Naive B cell (primary cell): ENCODE data around the gene ANO4. TPM values are rescaled to one million over a fixed set of nuclear protein-coding genes. Genes with fewer than 3 reads are reported as not detected.

Experiments
- ATAC-seq, 2 donors: fragments of 150-1000 bp; cut with Tn5 transposase; 2 replicates each; pipeline ENCODE4 v1.10.0; 2021; ENCODE audit warnings: low read depth in 2 of 2, mild to moderate bottlenecking in 2 of 2, moderate library complexity in 2 of 2
- DNase-seq: peaks from one replicate; pipeline ENCODE4 v3.0.0; 2022
- H3K27ac Mint-ChIP-seq, 6 donors: one replicate each; pipeline ENCODE4 v1.8.0; 2020 to 2022; ENCODE audit warnings: mild to moderate bottlenecking in 6 of 6, mixed read lengths in 6 of 6, moderate library complexity in 5 of 6, inconsistent platforms in 2 of 6
- H3K27me3 Mint-ChIP-seq, 3 donors: one replicate each; pipeline ENCODE4 v1.8.0; 2021 to 2022; ENCODE audit warnings: mixed read lengths in 3 of 3, mild to moderate bottlenecking in 1 of 3
- H3K36me3 Mint-ChIP-seq, 2 donors: one replicate each; pipeline ENCODE4 v1.8.0; 2020 to 2022; ENCODE audit warnings: mixed read lengths in 2 of 2, inconsistent platforms in 1 of 2, mild to moderate bottlenecking in 1 of 2
- H3K4me1 Mint-ChIP-seq, 3 donors: one replicate each; pipeline ENCODE4 v1.8.0; 2020 to 2022; ENCODE audit warnings: mixed read lengths in 3 of 3, inconsistent platforms in 1 of 3, mild to moderate bottlenecking in 1 of 3, moderate library complexity in 1 of 3
- H3K4me3 Mint-ChIP-seq, 8 donors: one replicate each; pipeline ENCODE4 v1.8.0; 2020 to 2022; ENCODE audit warnings: mild to moderate bottlenecking in 8 of 8, mixed read lengths in 8 of 8, moderate library complexity in 8 of 8, inconsistent platforms in 2 of 8
- H3K9me3 Mint-ChIP-seq, 7 donors: one replicate each; pipeline ENCODE4 v1.8.0; 2020 to 2022; ENCODE audit warnings: mixed read lengths in 7 of 7, mild to moderate bottlenecking in 5 of 7, inconsistent platforms in 2 of 7, moderate library complexity in 1 of 7
- polyA plus RNA-seq, 6 donors: library from polyadenylated mRNA; unstranded; fragments of 300-500 nt; fragmentation: Illumina TruSeq; gene quantifications; one replicate each; pipeline ENCODE4 v1.2.3, GENCODE V29; 2021; ENCODE audit warnings: low read depth in 6 of 6

ANO4 gene
- polyA plus RNA-seq, 6 donors from 2014 or later: not detected

- Mint-ChIP-seq H3K4me1 (no peaks in the 10 kb centered on the region), H3K4me3 (no peak overlapping the region), H3K27ac (no peak overlapping the region), H3K36me3 (no peaks in the 10 kb centered on the region), H3K9me3 (peaks cover 0 to 5% (median 2%) of the 10 kb centered on the region in 7 donors), H3K27me3 (no peaks in the 10 kb centered on the region)
- DNase-seq: no peak
- no peak for ATAC-seq
Observed at GRCh38 chr12:100951756-100952155, 157.2 kb downstream of the ANO4 start.

DNA sequence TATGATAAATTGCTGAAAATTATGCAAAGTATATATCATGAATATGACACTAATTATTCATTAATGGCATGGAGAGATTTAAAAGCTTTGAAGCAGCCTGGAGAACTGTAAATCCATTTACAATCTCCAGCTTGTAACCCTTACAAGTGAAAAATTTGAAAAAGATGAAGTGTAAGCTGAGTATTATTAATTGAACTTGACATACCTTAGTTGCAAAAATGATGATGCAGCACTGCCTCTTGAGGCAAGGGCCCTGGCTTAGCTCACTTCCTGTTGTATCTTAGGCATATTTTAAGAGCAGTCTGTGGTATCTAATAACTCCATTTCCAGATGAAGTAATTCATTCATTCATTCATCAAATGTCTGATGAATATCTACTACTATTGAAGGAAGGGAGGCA lies 158.6 kb downstream of the ANO4 start:
- ATAC-seq (no peak), DNase-seq (no peak)
- Mint-ChIP-seq H3K9me3 (peaks cover 0 to 7% (median 2%) of the 10 kb centered on the region in 7 donors), H3K36me3 (no peaks in the 10 kb centered on the region), H3K4me3 (no peak overlapping the region), H3K27me3 (no peaks in the 10 kb centered on the region), H3K27ac (no peak overlapping the region), H3K4me1 (no peaks in the 10 kb centered on the region)

GRCh38 chr12:100953677-100954076 lies 159.1 kb downstream of the ANO4 start:
- no peak for ATAC-seq
- Mint-ChIP-seq H3K4me1 (no peaks in the 10 kb centered on the region), H3K27me3 (no peaks in the 10 kb centered on the region), H3K4me3 (no peak overlapping the region), H3K27ac (no peak overlapping the region), H3K36me3 (no peaks in the 10 kb centered on the region), H3K9me3 (peaks cover 0 to 7% (median 2%) of the 10 kb centered on the region in 7 donors)
- no peak for DNase-seq

DNA sequence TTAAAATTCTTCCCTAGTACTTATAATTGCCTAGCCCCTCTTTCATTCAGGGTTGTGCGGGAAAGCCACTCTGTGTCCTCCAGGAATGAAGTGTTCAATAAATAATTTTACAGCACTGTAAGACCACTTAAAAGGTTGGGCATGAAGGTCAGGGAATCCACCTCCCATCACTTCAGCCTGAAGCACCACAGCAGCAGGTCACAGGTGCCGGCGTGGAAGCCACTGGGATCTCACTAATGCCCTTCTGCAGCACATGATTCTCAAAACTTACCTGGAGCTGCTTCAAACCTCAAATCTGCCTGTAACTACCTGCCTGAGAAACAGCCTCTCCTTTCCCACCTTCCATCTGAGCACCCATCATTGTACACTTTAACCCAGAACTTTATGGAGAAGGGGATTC lies 159.5 kb downstream of the ANO4 start:
- Mint-ChIP-seq H3K27me3 (peaks cover 0 to 3% (median 0%) of the 10 kb centered on the region in 3 donors), H3K9me3 (peaks cover 0 to 7% (median 2%) of the 10 kb centered on the region in 7 donors), H3K4me3 (peak overlapping the region in 1 of 8 donors; percentile 34), H3K4me1 (no peaks in the 10 kb centered on the region), H3K27ac (no peak overlapping the region), H3K36me3 (no peaks in the 10 kb centered on the region)
- no peak for ATAC-seq
- DNase-seq: no peak

DNA sequence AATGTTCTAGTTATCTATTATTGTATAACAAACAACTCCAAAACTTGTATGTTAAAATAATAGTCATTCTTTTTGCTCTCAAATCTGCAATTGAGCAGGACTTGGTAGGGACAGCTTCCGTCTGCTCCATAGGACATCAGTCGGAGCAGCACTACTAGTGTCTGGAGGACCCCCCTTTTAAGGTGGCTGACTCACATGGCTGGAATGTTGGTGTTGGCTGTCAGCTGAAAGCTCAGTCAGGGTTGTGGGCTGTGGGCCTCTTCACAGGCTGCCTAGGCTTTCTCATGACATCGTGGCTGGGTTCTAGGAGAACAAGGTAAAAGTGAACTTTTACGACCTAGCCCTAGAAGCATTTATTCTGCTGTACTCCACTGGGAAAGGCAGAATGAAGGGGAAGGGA lies 160.6 kb downstream of the ANO4 start:
- no peak overlapping the region for H3K27ac Mint-ChIP-seq
- H3K27me3 Mint-ChIP-seq: peaks cover 0 to 11% (median 0%) of the 10 kb centered on the region in 3 donors
- H3K36me3 Mint-ChIP-seq: no peaks in the 10 kb centered on the region
- H3K9me3 Mint-ChIP-seq: peaks cover 0 to 12% (median under 1%) of the 10 kb centered on the region in 7 donors
- no peaks in the 10 kb centered on the region for H3K4me1 Mint-ChIP-seq
- H3K4me3 Mint-ChIP-seq: no peak overlapping the region
- DNase-seq: no peak
- ATAC-seq: no peak

DNA sequence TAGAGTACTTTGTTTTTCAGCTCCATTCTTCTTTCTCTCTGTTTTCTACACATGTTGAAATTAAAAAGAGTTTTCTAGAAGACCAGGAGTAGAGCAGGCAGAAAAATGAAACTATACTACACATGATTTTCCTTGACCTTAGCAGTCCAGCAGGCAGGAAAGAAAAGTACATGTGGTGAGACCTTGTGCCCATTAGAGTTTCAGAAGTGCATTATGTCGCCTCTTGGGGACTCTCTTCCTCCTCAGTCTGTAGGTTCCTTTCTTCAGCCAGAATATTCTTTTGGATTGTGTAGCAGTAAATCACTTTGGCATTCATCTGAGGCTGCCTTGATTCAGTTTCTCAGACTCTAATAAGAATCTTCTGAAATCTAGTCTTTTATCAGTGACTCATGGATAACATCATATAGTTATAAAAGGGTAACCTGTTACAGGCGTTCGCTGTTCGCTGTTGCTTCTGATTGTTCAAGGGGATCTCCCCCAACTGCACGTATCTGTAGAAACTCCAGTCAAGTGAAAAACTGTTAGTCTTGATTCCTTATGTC lies 161.8 kb downstream of the ANO4 start:
- no peak for DNase-seq
- Mint-ChIP-seq H3K36me3 (no peaks in the 10 kb centered on the region), H3K9me3 (peaks cover 0 to 12% (median 0%) of the 10 kb centered on the region in 7 donors)

GRCh38 chr12:100959481-100959880 lies 164.9 kb downstream of the ANO4 start:
- DNase-seq: no peak
- Mint-ChIP-seq H3K9me3 (peaks cover 0 to 13% (median 0%) of the 10 kb centered on the region in 7 donors), H3K27ac (no peak overlapping the region), H3K4me3 (no peak overlapping the region), H3K4me1 (no peaks in the 10 kb centered on the region), H3K27me3 (peaks cover 0 to 11% (median 0%) of the 10 kb centered on the region in 3 donors), H3K36me3 (no peaks in the 10 kb centered on the region)
- no peak for ATAC-seq

More for the DNA sequence above, 161.8 kb downstream of the ANO4 start:
- no peak overlapping the region for H3K27ac Mint-ChIP-seq
- ATAC-seq: no peak
- H3K27me3 Mint-ChIP-seq: peaks cover 0 to 11% (median 0%) of the 10 kb centered on the region in 3 donors
- no peak overlapping the region for H3K4me3 Mint-ChIP-seq
- no peaks in the 10 kb centered on the region for H3K4me1 Mint-ChIP-seq

DNA sequence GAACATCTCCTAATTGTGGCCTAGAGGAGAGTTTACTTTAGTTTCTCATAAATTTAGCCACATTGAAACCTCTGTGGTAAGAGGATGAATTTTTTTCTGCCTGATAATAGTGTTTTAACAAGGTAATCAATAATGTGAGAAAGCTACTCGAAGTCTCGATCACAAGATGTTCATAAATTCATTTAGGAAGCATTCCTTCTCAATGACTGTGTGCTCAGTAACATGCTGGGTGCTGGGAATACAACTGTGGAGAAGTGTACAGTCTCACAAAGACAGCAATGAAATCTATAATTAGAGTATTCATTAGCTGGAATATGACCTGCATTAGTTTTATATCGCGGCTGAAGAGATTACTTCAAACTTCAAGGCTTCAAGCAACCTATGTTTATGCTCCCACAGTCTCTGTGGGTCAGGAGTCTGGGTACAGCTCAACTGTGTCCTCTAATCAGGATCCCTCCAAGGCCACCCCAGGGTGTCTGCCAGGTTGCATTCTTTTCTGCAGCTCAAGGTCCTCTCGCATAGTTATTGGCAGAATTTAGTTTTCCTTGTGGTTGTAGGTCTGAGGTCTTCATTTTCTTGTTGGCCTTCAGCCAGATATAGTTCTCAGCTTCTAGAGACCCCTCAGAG lies 167.6 kb downstream of the ANO4 start:
- ATAC-seq (no peak), DNase-seq (no peak)
- Mint-ChIP-seq H3K4me3 (no peak overlapping the region), H3K9me3 (peaks cover 0 to 17% (median 0%) of the 10 kb centered on the region in 7 donors), H3K36me3 (no peaks in the 10 kb centered on the region), H3K27me3 (peaks cover 0 to 11% (median 0%) of the 10 kb centered on the region in 3 donors), H3K27ac (no peak overlapping the region), H3K4me1 (no peaks in the 10 kb centered on the region)

DNA sequence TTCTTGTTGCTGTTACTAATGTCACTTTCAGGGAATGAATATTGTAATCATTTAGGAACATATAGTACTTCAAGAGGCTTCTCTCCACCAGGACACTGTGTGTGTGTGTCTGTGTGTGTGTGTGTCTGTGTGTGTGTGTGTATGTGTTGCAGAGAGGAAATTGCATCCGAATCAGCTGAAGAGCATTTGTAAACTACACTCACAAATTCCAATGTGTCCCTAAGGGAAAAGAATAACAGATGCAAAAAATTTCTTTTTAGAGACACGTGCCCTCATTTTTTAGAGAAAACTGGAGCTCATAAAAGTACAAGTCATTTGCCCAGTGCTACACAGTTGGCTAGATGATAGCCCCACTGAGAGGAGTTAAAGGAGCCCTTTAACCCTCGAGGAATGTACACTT lies 168.8 kb downstream of the ANO4 start:
- peaks cover 0 to 17% (median 0%) of the 10 kb centered on the region in 7 donors for H3K9me3 Mint-ChIP-seq
- ATAC-seq: no peak
- no peak overlapping the region for H3K4me3 Mint-ChIP-seq
- H3K27me3 Mint-ChIP-seq: peaks cover 0 to 11% (median 0%) of the 10 kb centered on the region in 3 donors
- no peaks in the 10 kb centered on the region for H3K4me1 Mint-ChIP-seq
- H3K27ac Mint-ChIP-seq: no peak overlapping the region
- no peak for DNase-seq
- H3K36me3 Mint-ChIP-seq: no peaks in the 10 kb centered on the region

- Mint-ChIP-seq H3K36me3 (no peaks in the 10 kb centered on the region), H3K4me1 (no peaks in the 10 kb centered on the region), H3K9me3 (peaks cover 0 to 16% (median 0%) of the 10 kb centered on the region in 7 donors), H3K27ac (no peak overlapping the region), H3K27me3 (peaks cover 0 to 9% (median 0%) of the 10 kb centered on the region in 3 donors), H3K4me3 (no peak overlapping the region)
- no peak for ATAC-seq
- no peak for DNase-seq
Observed at GRCh38 chr12:100964028-100964427, 169.5 kb downstream of the ANO4 start.

GRCh38 chr12:100967189-100967588 lies 172.6 kb downstream of the ANO4 start:
- ATAC-seq: no peak
- peaks cover 0 to 12% (median 0%) of the 10 kb centered on the region in 7 donors for H3K9me3 Mint-ChIP-seq
- no peak for DNase-seq

DNA sequence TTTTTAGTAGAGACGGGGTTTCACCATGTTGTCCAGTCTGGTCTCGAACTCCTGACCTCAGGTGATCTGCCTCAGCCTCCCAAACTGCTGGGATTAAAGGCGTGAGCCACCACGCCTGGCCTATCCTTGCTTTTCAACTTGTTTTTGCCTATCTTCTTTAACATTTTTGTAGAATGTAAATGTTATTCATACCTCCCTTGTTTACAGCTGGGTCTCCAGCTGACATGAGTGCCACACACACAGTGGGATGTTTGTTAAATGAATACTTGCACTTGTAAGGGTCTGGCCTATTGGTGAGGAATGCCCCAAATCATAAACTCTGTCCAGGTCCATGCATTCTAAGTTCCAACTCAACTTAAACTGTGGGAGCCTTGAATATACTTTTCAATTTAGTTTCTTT lies 176.3 kb downstream of the ANO4 start:
- Mint-ChIP-seq H3K27ac (no peak overlapping the region), H3K36me3 (no peaks in the 10 kb centered on the region), H3K27me3 (no peaks in the 10 kb centered on the region), H3K4me3 (no peak overlapping the region), H3K9me3 (peaks cover 0 to 3% (median 0%) of the 10 kb centered on the region in 7 donors), H3K4me1 (no peaks in the 10 kb centered on the region)
- DNase-seq (no peak), ATAC-seq (no peak)

More at GRCh38 chr12:100967189-100967588, 172.6 kb downstream of the ANO4 start:
- Mint-ChIP-seq H3K4me3 (no peak overlapping the region), H3K36me3 (no peaks in the 10 kb centered on the region), H3K27me3 (no peaks in the 10 kb centered on the region), H3K4me1 (no peaks in the 10 kb centered on the region), H3K27ac (no peak overlapping the region)

DNA sequence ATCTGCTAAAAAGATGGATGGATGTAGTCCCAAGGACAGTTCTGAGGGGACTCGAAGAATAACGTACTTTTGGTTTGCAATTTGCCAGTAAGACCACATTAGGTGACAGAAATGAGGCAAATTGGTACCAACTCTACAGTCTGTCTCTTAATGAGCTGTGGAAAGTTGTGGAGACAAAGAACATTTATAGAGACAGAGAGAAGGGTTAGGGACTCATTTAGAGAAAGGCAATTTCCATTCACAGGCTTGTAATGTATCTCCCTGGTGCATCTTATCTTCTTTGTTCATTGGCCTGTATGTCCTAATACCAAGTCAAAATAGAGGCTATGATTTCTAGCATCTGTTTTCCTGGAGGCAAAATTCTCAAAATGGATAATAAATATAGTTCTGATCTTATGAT lies 177.5 kb downstream of the ANO4 start:
- no peak overlapping the region for H3K27ac Mint-ChIP-seq
- H3K9me3 Mint-ChIP-seq: peaks cover 0 to 3% (median 0%) of the 10 kb centered on the region in 7 donors
- no peak for DNase-seq
- H3K36me3 Mint-ChIP-seq: no peaks in the 10 kb centered on the region
- no peak overlapping the region for H3K4me3 Mint-ChIP-seq
- no peak for ATAC-seq
- H3K27me3 Mint-ChIP-seq: no peaks in the 10 kb centered on the region
- no peaks in the 10 kb centered on the region for H3K4me1 Mint-ChIP-seq

- H3K4me3 Mint-ChIP-seq: no peak overlapping the region
- peaks cover 0 to 3% (median 0%) of the 10 kb centered on the region in 3 donors for H3K27me3 Mint-ChIP-seq
- DNase-seq: no peak
- H3K27ac Mint-ChIP-seq: no peak overlapping the region
- no peak for ATAC-seq
- peaks cover 0 to 14% (median 2%) of the 10 kb centered on the region in 7 donors for H3K9me3 Mint-ChIP-seq
- H3K4me1 Mint-ChIP-seq: no peaks in the 10 kb centered on the region
- no peaks in the 10 kb centered on the region for H3K36me3 Mint-ChIP-seq
Observed at GRCh38 chr12:100974341-100974740, 179.8 kb downstream of the ANO4 start.
